ENCODE measurements around the gene OR10H1.
"Not testable (repeated sequence)": the region's sequence is repeated elsewhere in the genome, so short reads cannot be mapped to it uniquely, and the experiment has no call there.

OR10H1 gene

DNA sequence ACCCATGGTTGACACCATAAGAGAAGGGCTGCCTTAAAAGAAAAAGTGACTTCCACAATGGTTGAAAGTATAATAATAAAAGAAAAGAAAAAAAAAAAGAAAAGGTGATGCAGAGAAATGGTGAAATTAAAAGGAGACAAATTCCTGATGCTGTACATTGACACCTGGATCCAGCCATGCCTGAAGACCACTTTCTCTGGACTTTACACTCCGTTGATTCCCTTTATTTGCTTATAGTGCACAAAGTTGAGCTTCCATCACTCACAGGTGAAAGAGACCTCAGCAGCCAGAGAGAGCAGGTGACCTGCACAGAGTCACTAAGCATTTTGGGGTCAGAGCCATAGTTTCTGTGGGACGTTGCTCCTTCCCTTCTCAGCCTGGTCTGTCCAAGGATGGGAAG, 40.2 kb downstream of the OR10H1 start:
- in situ Hi-C loops (cut with MboI; ENCODE audit: low sequenced_read_pairs) = no loop called here

DNA sequence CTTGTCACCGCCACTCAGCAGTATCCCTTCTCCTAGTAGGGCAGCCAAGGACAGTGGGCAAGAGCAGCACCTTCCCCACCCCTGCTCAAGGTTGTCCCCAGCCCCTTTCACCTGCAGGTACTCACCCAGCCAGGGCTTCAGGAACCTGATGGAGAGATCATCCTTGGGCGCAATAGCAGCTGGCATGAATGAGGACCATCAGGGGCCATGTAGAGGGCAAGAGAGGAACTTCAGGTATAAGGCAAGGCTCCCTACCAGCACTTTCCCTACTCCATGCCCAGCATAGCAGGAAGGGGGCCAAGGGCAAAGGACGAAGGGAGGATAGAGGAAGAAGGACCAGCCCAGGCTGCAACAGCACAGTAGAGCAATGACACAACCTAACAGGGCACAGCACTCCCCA, 41.3 kb downstream of the OR10H1 start:
- in situ Hi-C loops (cut with MboI; ENCODE audit: low sequenced_read_pairs) = not testable (repeated sequence)

DNA sequence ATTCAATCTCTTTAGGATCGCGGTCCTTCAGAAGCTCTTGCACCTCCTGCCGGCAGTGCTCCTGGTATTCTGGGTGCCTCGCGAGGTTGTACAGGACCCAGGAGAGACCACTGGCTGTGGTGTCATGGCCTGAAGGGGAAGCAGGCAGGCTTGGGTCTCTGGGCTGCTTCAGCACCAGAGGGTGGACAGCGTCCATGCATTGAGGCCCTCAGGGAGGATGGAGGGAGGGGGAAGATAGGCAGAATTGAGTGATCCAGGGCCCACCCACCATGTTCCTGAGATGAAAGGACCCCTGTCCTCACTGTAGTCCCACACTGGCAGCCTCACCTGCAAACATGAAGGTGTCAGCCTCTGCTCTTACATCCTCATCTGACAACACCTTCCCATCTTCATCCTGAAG, 45.9 kb downstream of the OR10H1 start:
- in situ Hi-C loops (cut with MboI; ENCODE audit: low sequenced_read_pairs) = no loop called here

DNA sequence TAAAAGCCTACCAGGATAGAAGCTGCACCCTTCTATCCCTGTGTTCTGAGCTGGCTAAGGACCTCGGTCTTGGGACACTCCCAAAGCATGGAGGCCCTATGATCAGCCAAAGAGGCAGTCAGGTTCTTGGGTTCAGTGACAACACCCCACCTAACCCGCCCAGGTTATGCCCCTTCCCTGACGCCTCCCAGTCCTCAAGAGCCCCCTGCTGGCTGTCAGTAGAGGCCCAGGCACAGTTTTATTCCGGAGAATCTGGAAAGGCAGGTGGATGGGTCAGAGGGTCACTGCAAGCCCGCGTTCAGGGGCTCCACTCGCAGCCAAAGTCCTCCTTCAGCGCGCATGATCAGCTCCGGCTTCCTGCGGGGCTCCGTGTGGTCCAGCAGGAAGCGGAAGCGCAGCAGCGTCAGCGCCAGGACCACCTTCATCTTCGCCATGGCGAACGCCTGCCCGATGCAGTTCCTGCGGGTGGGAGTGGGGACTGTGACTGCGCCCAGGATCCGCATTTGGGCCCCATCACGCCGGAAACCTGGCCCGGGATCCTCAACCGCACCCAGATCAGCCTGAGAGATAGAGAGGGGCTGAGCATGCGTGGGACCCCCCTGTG, 55.4 kb downstream of the OR10H1 start:
- in situ Hi-C loops (cut with MboI; ENCODE audit: low sequenced_read_pairs) = no loop called here

DNA sequence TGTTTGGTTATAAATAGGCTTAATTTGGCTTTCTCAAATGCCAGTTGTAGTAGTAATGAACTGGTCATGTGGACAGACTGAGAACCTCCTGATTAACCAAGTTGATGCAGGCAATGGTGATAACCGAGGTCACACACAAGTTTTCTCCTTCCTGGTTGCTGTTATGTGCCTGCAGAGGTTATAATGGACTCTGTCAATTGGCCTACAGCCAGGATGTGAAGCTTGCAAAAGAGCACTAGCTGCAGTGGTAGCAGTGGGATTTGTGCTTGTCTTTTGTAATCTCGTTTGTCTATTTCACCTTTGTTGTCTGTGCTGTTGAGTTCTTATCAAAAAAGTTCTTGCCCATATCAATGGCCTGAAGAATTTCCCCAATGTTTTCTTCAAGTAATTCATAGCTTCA, 57.1 kb downstream of the OR10H1 start:
- in situ Hi-C loops (cut with MboI; ENCODE audit: low sequenced_read_pairs) = no loop called here
